DOHH2 (cell line): ENCODE data around the gene TM4SF1.

Source experiments
- CTCF ChIP-seq: fragments of 200-600 bp; sonication (generic); IDR thresholded peaks from one replicate; pipeline ENCODE4 v1.5.1; 2014; ENCODE audit warnings: antibody characterized with exemption, mild to moderate bottlenecking, low read depth, low read length; ENCODE audit not compliant: poor library complexity, severe bottlenecking
- EZH2phosphoT487 ChIP-seq: fragments of 200-600 bp; sonication (generic); IDR thresholded peaks from 2 replicates; pipeline ENCODE4 v1.6.1; 2017; ENCODE audit warnings: borderline replicate concordance, mild to moderate bottlenecking, antibody characterized with exemption, low read length, moderate library complexity, mixed read lengths

GRCh38 chr3:149353581-149354184 lies 23.8 kb downstream of the TM4SF1 start:
- TF ChIP-seq CTCF (no peak), EZH2phosphoT487 (no peak)
